KMS-11 (cell line): Measurements from ENCODE around the gene SH3BGRL3.
A peak's percentile ranks its signal among the peaks of the same experiment; 100 is the strongest.

Experiments
- H2AFZ ChIP-seq: fragments of 200-600 bp; sonication (generic); 2 replicates; pipeline ENCODE4 v1.6.1; 2016; ENCODE audit warnings: antibody characterized with exemption, mixed run types, low read depth
- H3K27ac ChIP-seq: fragments of 200-600 bp; sonication (generic); 2 replicates; pipeline ENCODE4 v1.6.1; 2016; ENCODE audit warnings: mild to moderate bottlenecking, mixed run types
- H3K27me3 ChIP-seq: fragments of 200-600 bp; sonication (generic); 2 replicates; pipeline ENCODE4 v1.6.1; 2017; ENCODE audit warnings: mild to moderate bottlenecking, low read depth, mixed run types, moderate library complexity; ENCODE audit not compliant: insufficient read depth
- H3K36me3 ChIP-seq: fragments of 200-600 bp; sonication (generic); 2 replicates; pipeline ENCODE4 v1.6.1; 2017; ENCODE audit warnings: mild to moderate bottlenecking, mixed run types; ENCODE audit not compliant: insufficient read depth
- H3K4me1 ChIP-seq: fragments of 200-600 bp; sonication (generic); 2 replicates; pipeline ENCODE4 v1.6.1; 2016; ENCODE audit warnings: mild to moderate bottlenecking, low read depth, mixed run types; ENCODE audit not compliant: poor library complexity, severe bottlenecking
- H3K4me2 ChIP-seq: fragments of 200-600 bp; sonication (generic); 2 replicates; pipeline ENCODE4 v1.7.0; 2016; ENCODE audit warnings: mild to moderate bottlenecking, mixed run types
- H3K4me3 ChIP-seq: fragments of 200-600 bp; sonication (generic); IDR thresholded peaks from 2 replicates; pipeline ENCODE4 v1.6.1; 2017; ENCODE audit warnings: low read depth, low read length, mixed read lengths; ENCODE audit not compliant: insufficient read depth
- H3K79me2 ChIP-seq: fragments of 200-600 bp; sonication (generic); 2 replicates; pipeline ENCODE4 v1.6.1; 2016; ENCODE audit warnings: low read depth, mixed run types; ENCODE audit not compliant: insufficient read depth
- H3K9ac ChIP-seq: fragments of 200-600 bp; sonication (generic); 2 replicates; pipeline ENCODE4 v1.6.1; 2016; ENCODE audit warnings: mild to moderate bottlenecking, mixed run types
- H4K20me1 ChIP-seq: fragments of 200-600 bp; sonication (generic); 2 replicates; pipeline ENCODE4 v1.6.1; 2016; ENCODE audit warnings: mild to moderate bottlenecking, mixed run types; ENCODE audit not compliant: insufficient read depth
- TF ChIP-seq, protein P1 (sequence below): fragments of 200-600 bp; sonication (generic); conservative IDR thresholded peaks from 2 replicates; pipeline ENCODE4 v1.6.1; 2017; ENCODE audit warnings: low read depth, mild to moderate bottlenecking, antibody characterized with exemption, low read length, moderate library complexity, mixed read lengths

SH3BGRL3 gene

DNA sequence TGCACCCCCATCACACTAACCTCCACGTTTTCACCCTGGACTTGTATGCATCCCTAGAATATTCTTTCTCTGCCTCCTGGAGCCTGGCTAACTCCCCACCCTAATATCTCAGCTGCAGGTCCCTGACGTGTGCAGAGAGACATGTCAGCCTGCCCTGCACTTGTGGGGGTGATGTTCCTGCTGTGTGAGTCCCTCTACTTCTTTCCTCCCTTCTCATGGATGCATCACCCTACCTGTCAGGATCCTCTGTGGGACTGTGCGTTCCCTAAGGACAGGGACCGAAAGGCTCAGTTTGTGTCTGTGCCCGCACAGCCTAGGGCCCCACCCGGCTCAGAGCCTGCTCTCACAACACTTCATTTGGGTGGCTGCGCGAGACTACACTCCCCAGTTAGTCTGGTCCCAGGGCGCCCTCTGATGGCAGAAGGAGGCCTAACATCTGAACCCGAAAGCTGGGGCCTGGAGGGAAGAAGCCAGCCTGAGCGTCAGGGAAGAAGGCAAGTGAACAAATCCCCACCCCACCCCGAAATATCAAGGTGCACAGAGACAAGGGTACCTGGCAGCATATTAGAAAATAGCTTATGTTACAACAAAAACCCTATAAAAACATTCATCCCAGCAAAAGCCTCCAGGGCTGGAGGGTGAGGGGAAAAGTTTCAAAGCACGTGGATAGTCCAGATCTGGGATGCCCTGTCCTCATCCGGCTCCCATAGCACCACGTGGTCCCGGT is 41.6 kb downstream of the SH3BGRL3 start:
- Histone ChIP-seq H3K27me3 (no peaks in the 10 kb centered on the region), H3K36me3 (no peaks in the 10 kb centered on the region), H4K20me1 (no peaks in the 10 kb centered on the region), H3K9ac (no peak overlapping the region), H2AFZ (peak overlapping the region; percentile 81), H3K4me1 (peaks cover 4% of the 10 kb centered on the region), H3K27ac (no peak overlapping the region), H3K4me2 (peak overlapping the region; percentile 24; the same call in 1 of the 2 replicates), H3K79me2 (no peaks in the 10 kb centered on the region), H3K4me3 (no peak overlapping the region)
- TF ChIP-seq, protein P1, sequence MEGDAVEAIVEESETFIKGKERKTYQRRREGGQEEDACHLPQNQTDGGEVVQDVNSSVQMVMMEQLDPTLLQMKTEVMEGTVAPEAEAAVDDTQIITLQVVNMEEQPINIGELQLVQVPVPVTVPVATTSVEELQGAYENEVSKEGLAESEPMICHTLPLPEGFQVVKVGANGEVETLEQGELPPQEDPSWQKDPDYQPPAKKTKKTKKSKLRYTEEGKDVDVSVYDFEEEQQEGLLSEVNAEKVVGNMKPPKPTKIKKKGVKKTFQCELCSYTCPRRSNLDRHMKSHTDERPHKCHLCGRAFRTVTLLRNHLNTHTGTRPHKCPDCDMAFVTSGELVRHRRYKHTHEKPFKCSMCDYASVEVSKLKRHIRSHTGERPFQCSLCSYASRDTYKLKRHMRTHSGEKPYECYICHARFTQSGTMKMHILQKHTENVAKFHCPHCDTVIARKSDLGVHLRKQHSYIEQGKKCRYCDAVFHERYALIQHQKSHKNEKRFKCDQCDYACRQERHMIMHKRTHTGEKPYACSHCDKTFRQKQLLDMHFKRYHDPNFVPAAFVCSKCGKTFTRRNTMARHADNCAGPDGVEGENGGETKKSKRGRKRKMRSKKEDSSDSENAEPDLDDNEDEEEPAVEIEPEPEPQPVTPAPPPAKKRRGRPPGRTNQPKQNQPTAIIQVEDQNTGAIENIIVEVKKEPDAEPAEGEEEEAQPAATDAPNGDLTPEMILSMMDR, result peak; percentile 87

DNA sequence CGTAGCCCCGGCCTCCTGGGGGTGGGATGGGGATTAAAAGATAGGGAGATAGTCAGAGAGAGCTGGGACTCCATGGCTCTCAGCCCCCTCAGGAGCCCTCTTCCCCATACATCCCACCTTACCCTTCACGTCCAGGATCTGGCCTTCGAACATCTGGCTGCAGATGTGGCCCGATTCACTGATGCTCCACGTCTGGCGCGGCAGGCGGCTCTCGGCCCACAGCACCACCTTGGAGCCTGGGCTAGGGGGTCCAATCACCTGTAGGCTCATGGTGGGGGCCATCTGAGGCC is 42.1 kb downstream of the SH3BGRL3 start:
- H3K79me2 ChIP-seq, result no peaks in the 10 kb centered on the region
- H3K9ac ChIP-seq, result no peak overlapping the region
- TF ChIP-seq, protein P1, result no peak
- no peak overlapping the region for H3K4me2 ChIP-seq
- no peak overlapping the region for H3K4me3 ChIP-seq
- no peaks in the 10 kb centered on the region for H3K36me3 ChIP-seq
- no peaks in the 10 kb centered on the region for H4K20me1 ChIP-seq
- no peaks in the 10 kb centered on the region for H3K27me3 ChIP-seq
- peak overlapping the region; percentile 81; the same call in 1 of the 2 replicates for H2AFZ ChIP-seq
- no peak overlapping the region for H3K27ac ChIP-seq
- H3K4me1 ChIP-seq, result peaks cover 4% of the 10 kb centered on the region

DNA sequence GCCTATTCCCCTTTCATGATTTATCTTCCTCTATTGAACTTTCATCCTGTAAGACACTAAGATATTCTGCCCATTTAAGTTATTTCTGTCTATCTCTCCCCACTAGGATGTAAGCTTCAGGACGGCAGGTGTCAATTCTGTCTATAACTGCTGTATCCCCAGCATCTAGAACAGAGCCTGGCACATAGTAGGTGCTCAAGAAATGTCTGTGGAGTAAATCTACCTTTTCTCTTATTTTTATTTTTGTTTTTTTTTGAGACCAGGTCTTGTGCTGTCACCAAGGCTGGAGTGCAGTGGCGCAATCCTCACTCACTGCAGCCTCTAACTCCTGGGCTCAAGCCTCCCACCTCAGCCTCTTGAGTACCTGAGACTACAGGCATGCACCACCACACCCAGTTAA is 43.5 kb downstream of the SH3BGRL3 start:
- Histone ChIP-seq H3K79me2 (no peaks in the 10 kb centered on the region), H3K4me2 (no peak overlapping the region), H3K27ac (no peak overlapping the region), H2AFZ (no peak overlapping the region), H4K20me1 (no peaks in the 10 kb centered on the region), H3K4me1 (peaks cover 4% of the 10 kb centered on the region), H3K36me3 (no peaks in the 10 kb centered on the region), H3K9ac (no peak overlapping the region), H3K4me3 (no peak overlapping the region), H3K27me3 (no peaks in the 10 kb centered on the region)
- TF ChIP-seq, protein P1, result no peak

DNA sequence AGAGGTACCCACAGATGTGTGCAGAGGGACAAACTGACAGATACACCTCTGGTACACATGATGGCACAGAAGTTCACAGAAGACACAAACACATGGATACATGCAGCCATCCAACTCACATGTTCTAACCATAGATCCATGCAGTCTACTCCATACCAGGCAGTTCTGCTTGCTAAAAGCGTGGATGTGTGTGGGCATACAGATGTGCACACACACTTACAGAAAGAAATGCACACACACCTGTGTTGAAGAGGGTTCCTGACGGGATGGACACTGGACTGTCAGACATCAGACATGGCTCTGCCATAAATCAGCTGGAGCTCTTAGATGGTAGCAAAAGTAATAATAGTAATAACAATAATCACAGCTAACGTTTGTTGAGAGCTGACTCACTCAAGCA is 44.7 kb downstream of the SH3BGRL3 start:
- Histone ChIP-seq H2AFZ (no peak overlapping the region), H3K9ac (no peak overlapping the region), H3K79me2 (no peaks in the 10 kb centered on the region), H3K27me3 (no peaks in the 10 kb centered on the region), H3K36me3 (no peaks in the 10 kb centered on the region), H3K4me1 (peaks cover 4% of the 10 kb centered on the region), H3K4me3 (no peak overlapping the region), H4K20me1 (no peaks in the 10 kb centered on the region), H3K4me2 (no peak overlapping the region), H3K27ac (no peak overlapping the region)
- TF ChIP-seq, protein P1, result no peak
